Endodermal cell (in vitro differentiated cells): Measurements from ENCODE around the gene ISCA1. TPM values are rescaled to one million over a fixed set of nuclear protein-coding genes. Genes with fewer than 3 reads are reported as not detected.

Experiments used
- DNase-seq: peaks from one replicate; pipeline ENCODE4 v3.0.0-alpha.2; 2017
- H3K27ac ChIP-seq: 2 replicates; pipeline ENCODE4 v1.5.1; 2013; ENCODE audit warnings: mild to moderate bottlenecking, low read depth, low read length, moderate library complexity
- H3K27me3 ChIP-seq: 2 replicates; pipeline ENCODE4 v1.6.1; 2013; ENCODE audit warnings: mild to moderate bottlenecking, low read length, moderate library complexity; ENCODE audit not compliant: insufficient read depth, control insufficient read depth, poor library complexity, severe bottlenecking
- H3K36me3 ChIP-seq: 2 replicates; pipeline ENCODE4 v1.7.0; 2013; ENCODE audit warnings: mild to moderate bottlenecking, low read length, moderate library complexity; ENCODE audit not compliant: control insufficient read depth, insufficient read depth
- H3K4me1 ChIP-seq: one replicate; pipeline ENCODE4 v1.7.0; 2013; ENCODE audit warnings: low read length; ENCODE audit not compliant: control insufficient read depth, insufficient read depth
- H3K4me3 ChIP-seq: 2 replicates; pipeline ENCODE4 v1.5.1; 2013; ENCODE audit warnings: mild to moderate bottlenecking, low read length, moderate library complexity
- H3K9ac ChIP-seq: 2 replicates; pipeline ENCODE4 v1.6.1; 2013; ENCODE audit warnings: mild to moderate bottlenecking, low read length, moderate library complexity; ENCODE audit not compliant: poor library complexity, severe bottlenecking; ENCODE audit errors: extremely low read depth
- H3K9me3 ChIP-seq: 2 replicates; pipeline ENCODE4 v1.6.1; 2013; ENCODE audit warnings: mild to moderate bottlenecking, low read length, moderate library complexity; ENCODE audit not compliant: control insufficient read depth
- H3K27ac Mint-ChIP-seq: 2 replicates; pipeline ENCODE4 v1.8.0; 2020; ENCODE audit warnings: mixed read lengths
- H3K27me3 Mint-ChIP-seq: 2 replicates; pipeline ENCODE4 v1.8.0; 2021; ENCODE audit warnings: mild to moderate bottlenecking, mixed read lengths; ENCODE audit not compliant: insufficient read depth
- H3K36me3 Mint-ChIP-seq: 2 replicates; pipeline ENCODE4 v1.8.0; 2020; ENCODE audit warnings: low read depth, mixed read lengths
- H3K4me1 Mint-ChIP-seq: 2 replicates; pipeline ENCODE4 v1.8.0; 2020; ENCODE audit warnings: mixed read lengths
- H3K4me3 Mint-ChIP-seq: 2 replicates; pipeline ENCODE4 v1.8.0; 2020; ENCODE audit warnings: mild to moderate bottlenecking, moderate library complexity, mixed read lengths
- H3K9me3 Mint-ChIP-seq: 2 replicates; pipeline ENCODE4 v1.8.0; 2020; ENCODE audit warnings: mild to moderate bottlenecking, mixed read lengths
- WGBS, 2 experiments: methylation state at CpG; one replicate each; pipeline versions ENCODE4 v1.1.5 to v1.1.7; 2013; ENCODE audit warnings: missing lambda C conversion rate in 2 of 2, mixed read lengths in 1 of 2; ENCODE audit not compliant: insufficient coverage in 1 of 2, insufficient read length in 1 of 2; 5-methylcytosine and 5-hydroxymethylcytosine counted together
- total RNA-seq, 2 donors: library from RNA; stranded (reverse); fragmentation: NEBNext Ultra II Directional in 1 of 2; extraction: Animal tissue kit (Norgen Biotek cat#: 25700) in 1 of 2; gene quantifications; 2 replicates in 1 of 2; 3 replicates in 1 of 2; pipeline ENCODE4 v1.2.1, GENCODE V29; 2021
- TF ChIP-seq, protein P1 (sequence below): fragments of 200-600 bp; sonication (generic); conservative IDR thresholded peaks from 2 replicates; pipeline ENCODE4 v1.5.0; 2021; ENCODE audit warnings: antibody characterized with exemption, mild to moderate bottlenecking

ISCA1 gene
- total RNA-seq, 2 donors from 2014 or later = 29.6 to 33.7 TPM

DNA sequence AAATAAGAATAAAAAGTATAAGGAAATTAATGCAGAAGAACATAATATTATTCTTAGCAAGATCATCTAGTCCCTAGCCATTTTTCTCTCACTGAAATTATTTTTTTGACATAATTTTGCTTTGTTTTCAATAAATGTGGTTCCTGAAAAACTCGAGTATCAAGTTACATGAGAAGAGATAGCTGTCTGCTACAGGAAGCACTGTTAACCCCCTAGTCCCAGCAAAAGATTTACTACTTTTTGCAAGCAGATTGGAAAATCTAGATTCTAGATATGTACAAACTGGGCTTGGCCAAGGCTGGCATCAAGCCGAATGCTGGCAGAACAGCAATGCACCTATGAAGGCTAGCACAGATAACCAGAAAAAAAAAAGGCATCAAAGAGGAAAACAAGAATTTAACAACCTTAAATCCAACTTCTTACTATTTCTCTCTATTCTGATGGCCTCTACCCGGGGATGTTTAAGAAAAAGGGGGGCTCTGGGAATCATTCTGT, 21.9 kb upstream of the ISCA1 start:
- TF ChIP-seq, protein P1, sequence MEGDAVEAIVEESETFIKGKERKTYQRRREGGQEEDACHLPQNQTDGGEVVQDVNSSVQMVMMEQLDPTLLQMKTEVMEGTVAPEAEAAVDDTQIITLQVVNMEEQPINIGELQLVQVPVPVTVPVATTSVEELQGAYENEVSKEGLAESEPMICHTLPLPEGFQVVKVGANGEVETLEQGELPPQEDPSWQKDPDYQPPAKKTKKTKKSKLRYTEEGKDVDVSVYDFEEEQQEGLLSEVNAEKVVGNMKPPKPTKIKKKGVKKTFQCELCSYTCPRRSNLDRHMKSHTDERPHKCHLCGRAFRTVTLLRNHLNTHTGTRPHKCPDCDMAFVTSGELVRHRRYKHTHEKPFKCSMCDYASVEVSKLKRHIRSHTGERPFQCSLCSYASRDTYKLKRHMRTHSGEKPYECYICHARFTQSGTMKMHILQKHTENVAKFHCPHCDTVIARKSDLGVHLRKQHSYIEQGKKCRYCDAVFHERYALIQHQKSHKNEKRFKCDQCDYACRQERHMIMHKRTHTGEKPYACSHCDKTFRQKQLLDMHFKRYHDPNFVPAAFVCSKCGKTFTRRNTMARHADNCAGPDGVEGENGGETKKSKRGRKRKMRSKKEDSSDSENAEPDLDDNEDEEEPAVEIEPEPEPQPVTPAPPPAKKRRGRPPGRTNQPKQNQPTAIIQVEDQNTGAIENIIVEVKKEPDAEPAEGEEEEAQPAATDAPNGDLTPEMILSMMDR = no peak
- WGBS, 2 experiments = 79% methylated on average over 3 of the region's 3 CpGs; no CpG with 5 or more reads in 1 of the 2 experiments
- Histone ChIP-seq H3K27ac (no peak overlapping the region), H3K27me3 (no peaks in the 10 kb centered on the region), H3K9ac (no peak overlapping the region), H3K36me3 (peaks cover 93% of the 10 kb centered on the region), H3K4me3 (no peak overlapping the region), H3K4me1 (no peaks in the 10 kb centered on the region), H3K9me3 (no peaks in the 10 kb centered on the region)
- no peak for DNase-seq
- Mint-ChIP-seq H3K27me3 (no peaks in the 10 kb centered on the region), H3K4me3 (no peak overlapping the region), H3K4me1 (peaks cover 11% of the 10 kb centered on the region), H3K36me3 (peaks cover 72% of the 10 kb centered on the region), H3K9me3 (no peaks in the 10 kb centered on the region), H3K27ac (no peak overlapping the region)

DNA sequence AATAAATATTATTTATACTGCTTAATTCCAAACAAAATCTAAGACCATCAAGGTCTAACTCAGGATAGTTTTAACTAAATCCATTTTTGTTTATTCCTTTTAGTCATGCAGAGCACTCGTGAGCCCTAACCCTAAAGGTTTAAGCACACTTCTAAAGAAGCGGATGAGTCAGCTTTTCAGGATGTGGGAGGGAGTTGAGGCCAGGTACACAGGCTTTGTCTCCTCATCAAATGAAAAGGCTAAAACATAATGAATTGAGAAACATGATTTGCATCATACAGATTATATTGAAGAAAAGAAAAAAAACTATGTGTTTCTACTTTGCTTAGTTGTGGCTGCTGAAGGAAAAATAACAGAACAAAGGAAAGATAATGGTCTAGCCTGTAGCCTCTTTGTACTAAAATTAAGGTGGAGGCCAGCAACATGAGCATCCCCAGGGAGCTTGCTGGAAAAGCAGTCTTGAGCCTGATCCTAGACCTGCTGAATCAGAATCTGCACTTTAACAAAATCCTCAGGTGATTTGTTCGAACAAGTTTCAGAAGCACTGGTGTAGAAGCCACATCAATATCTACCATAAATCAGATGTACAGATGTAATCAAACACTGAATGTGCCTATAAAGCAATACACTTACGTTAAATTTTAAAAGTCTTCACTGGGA, 21.1 kb upstream of the ISCA1 start:
- Mint-ChIP-seq H3K36me3 (peaks cover 75% of the 10 kb centered on the region), H3K4me1 (peaks cover 11% of the 10 kb centered on the region), H3K27ac (peak overlapping the region; percentile 82), H3K27me3 (no peaks in the 10 kb centered on the region), H3K4me3 (no peak overlapping the region), H3K9me3 (no peaks in the 10 kb centered on the region)
- no peak for DNase-seq
- no peaks in the 10 kb centered on the region for H3K9me3 ChIP-seq
- TF ChIP-seq, protein P1 = no peak
- H3K4me1 ChIP-seq = no peaks in the 10 kb centered on the region
- no peak overlapping the region for H3K9ac ChIP-seq
- no peak overlapping the region for H3K4me3 ChIP-seq
- 72 to 93% methylated on average over 3 to 4 of the region's 4 CpGs for WGBS, 2 experiments
- no peak overlapping the region for H3K27ac ChIP-seq
- no peaks in the 10 kb centered on the region for H3K27me3 ChIP-seq
- H3K36me3 ChIP-seq = peaks cover 93% of the 10 kb centered on the region

DNA sequence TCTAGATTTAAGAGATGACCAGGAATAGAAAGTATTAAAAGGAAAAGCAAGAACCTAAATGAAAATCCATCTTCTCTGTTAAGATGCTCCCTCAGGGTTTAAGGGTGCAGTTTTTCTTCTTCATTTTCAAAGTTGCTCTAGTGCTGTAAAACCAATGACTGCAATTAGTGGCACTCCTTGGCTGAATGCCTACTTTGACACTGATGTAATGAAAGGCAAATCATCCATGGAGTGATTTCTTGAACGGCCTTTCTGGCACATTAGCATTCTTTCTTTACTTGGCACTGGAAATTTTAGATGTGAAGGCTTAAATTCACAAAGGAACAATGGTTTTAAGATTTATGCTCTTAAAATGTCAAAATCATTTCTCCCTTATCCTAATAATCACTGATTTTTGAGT, 19.3 kb upstream of the ISCA1 start:
- peaks cover 97% of the 10 kb centered on the region for H3K36me3 ChIP-seq
- peaks cover 72% of the 10 kb centered on the region for H3K36me3 Mint-ChIP-seq
- whole genome bisulfite sequencing, 2 experiments = 93 to 100% methylated on average over 1 of the region's 1 CpG

More for the DNA sequence above, 19.3 kb upstream of the ISCA1 start:
- H3K9ac ChIP-seq = no peak overlapping the region
- no peaks in the 10 kb centered on the region for H3K9me3 ChIP-seq
- H3K4me1 ChIP-seq = no peaks in the 10 kb centered on the region
- H3K27me3 ChIP-seq = no peaks in the 10 kb centered on the region
- H3K4me1 Mint-ChIP-seq = peaks cover 11% of the 10 kb centered on the region
- H3K9me3 Mint-ChIP-seq = no peaks in the 10 kb centered on the region
- no peak overlapping the region for H3K4me3 Mint-ChIP-seq
- DNase-seq = no peak
- H3K27ac Mint-ChIP-seq = no peak overlapping the region
- H3K27ac ChIP-seq = no peak overlapping the region
- H3K27me3 Mint-ChIP-seq = no peaks in the 10 kb centered on the region
- TF ChIP-seq, protein P1 = no peak
- H3K4me3 ChIP-seq = no peak overlapping the region
